ENCODE data around the gene NTM. TPM values are rescaled to one million over a fixed set of nuclear protein-coding genes. Genes with fewer than 3 reads are reported as not detected.

NTM gene
- total and polyA plus RNA-seq, 7 donors: 0.07 to 1.1 (median 0.22) TPM; not detected in 2

DNA sequence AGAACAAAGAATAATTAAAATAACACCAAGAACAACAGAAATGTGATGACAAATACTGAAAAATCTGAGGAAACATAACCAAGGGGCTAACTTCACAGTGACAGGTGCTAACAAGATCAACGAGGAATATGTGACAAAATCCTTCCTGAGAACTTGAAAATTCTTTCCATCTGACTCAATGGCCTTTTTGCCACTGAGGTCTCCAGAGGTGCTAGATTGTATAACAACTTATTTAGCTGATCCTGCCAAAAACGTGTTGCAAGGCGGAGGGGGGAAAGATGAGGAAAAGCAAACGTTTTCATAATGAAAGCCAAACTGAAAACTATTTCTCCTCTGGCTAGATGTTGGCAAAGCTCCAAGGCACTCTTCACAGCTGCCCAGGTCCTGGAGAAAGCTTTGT lies 364.5 kb downstream of the NTM start:
- no peaks in the 10 kb centered on the region for H3K4me1 ChIP-seq
- H3K36me3 ChIP-seq (ENCODE audit: insufficient read depth in 1 of 2, low read depth in 1 of 2): no peaks in the 10 kb centered on the region
- H3K27ac ChIP-seq: no peak overlapping the region
- no peak overlapping the region for H3K4me3 ChIP-seq
- DNase-seq: no peak
- TF ChIP-seq, protein P1, sequence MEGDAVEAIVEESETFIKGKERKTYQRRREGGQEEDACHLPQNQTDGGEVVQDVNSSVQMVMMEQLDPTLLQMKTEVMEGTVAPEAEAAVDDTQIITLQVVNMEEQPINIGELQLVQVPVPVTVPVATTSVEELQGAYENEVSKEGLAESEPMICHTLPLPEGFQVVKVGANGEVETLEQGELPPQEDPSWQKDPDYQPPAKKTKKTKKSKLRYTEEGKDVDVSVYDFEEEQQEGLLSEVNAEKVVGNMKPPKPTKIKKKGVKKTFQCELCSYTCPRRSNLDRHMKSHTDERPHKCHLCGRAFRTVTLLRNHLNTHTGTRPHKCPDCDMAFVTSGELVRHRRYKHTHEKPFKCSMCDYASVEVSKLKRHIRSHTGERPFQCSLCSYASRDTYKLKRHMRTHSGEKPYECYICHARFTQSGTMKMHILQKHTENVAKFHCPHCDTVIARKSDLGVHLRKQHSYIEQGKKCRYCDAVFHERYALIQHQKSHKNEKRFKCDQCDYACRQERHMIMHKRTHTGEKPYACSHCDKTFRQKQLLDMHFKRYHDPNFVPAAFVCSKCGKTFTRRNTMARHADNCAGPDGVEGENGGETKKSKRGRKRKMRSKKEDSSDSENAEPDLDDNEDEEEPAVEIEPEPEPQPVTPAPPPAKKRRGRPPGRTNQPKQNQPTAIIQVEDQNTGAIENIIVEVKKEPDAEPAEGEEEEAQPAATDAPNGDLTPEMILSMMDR (IDR thresholded peaks at IDR 0.05): no peak
- intact Hi-C loops (cut with DNase I): no loop called here
- H3K9me3 ChIP-seq: no peaks in the 10 kb centered on the region
- no peak for ATAC-seq
- peaks cover 0 to 2% (median 0%) of the 10 kb centered on the region in 3 donors for H3K27me3 ChIP-seq (ENCODE audit: insufficient read depth in 3 of 3, low read length in 2 of 3)
- 12 to 14% (median 13%) methylated on average over 4 of the region's 4 CpGs for WGBS, 3 donors

GRCh38 chr11:131737357-131737756 lies 366.9 kb downstream of the NTM start:
- Histone ChIP-seq H3K36me3 (ENCODE audit: insufficient read depth in 1 of 2, low read depth in 1 of 2) (no peaks in the 10 kb centered on the region), H3K9me3 (no peaks in the 10 kb centered on the region), H3K4me1 (no peaks in the 10 kb centered on the region), H3K4me3 (no peak overlapping the region), H3K27me3 (ENCODE audit: insufficient read depth in 3 of 3, low read length in 2 of 3) (peaks cover 0 to 2% (median 0%) of the 10 kb centered on the region in 3 donors), H3K27ac (no peak overlapping the region)
- DNase-seq (no peak), ATAC-seq (no peak)
- TF ChIP-seq, protein P1 (IDR thresholded peaks at IDR 0.05): no peak
- WGBS, 3 donors: 45 to 56% (median 48%) methylated on average over 7 of the region's 7 CpGs
- intact Hi-C loops (cut with DNase I): no loop called here

DNA sequence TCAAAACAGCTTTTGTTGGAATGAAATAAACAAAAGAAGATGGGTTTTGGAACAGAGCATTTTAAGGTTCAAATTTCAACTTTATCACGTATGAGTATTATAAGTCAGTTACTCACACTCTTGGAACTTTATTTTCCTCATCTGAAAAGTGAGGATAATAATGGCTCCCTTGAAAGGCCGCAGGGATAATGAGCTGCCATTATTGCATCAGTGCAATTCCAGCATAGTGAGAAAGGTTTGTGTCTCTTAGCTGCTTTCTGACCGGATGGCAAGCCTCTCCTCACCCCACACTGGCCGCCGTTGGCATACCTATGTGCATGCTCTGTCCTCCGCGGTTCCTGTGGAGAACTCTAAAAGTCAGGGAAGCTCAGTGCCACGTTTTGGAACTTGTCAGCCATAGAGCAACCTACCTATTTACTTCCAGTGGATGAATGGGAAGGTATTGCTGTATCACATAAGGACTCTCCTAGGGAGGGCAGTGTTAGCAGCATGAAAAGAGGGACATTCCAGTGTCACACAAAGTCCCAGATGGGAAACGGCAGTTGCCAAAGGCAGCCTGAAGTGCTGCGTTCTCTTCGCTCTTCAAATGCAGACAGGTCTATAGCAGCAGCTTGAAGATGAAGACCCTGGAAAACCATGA lies 368.9 kb downstream of the NTM start:
- Histone ChIP-seq H3K27me3 (ENCODE audit: insufficient read depth in 3 of 3, low read length in 2 of 3) (peaks cover 0 to 2% (median 0%) of the 10 kb centered on the region in 3 donors), H3K9me3 (no peaks in the 10 kb centered on the region), H3K4me1 (no peaks in the 10 kb centered on the region), H3K4me3 (no peak overlapping the region), H3K36me3 (ENCODE audit: insufficient read depth in 1 of 2, low read depth in 1 of 2) (no peaks in the 10 kb centered on the region), H3K27ac (no peak overlapping the region)
- DNase-seq (no peak), ATAC-seq (no peak)
- intact Hi-C loops (cut with DNase I): no loop called here
- whole genome bisulfite sequencing, 3 donors: 69 to 73% (median 73%) methylated on average over 11 of the region's 11 CpGs
- TF ChIP-seq, protein P1 (IDR thresholded peaks at IDR 0.05): no peak

DNA sequence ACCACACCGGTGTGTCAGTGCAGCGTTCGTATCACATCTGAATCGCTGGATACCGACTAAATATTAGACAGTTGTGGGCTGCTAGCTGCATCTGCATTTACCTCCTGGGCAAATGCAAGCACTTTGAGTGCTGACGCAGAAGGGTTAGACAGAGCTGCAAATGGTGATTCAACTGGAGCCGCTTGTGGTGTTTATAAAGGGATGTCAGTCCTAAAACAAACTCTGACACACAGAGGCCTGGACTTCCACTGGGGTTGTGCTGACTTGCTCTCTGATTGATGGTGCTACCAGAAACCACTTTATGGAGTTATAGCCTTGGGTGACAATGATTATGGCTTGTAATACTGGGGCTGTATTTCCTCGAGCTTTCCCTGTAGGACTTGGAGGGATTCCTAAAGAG lies 374.4 kb downstream of the NTM start:
- no peak overlapping the region for H3K27ac ChIP-seq
- intact Hi-C loops (cut with DNase I): loop anchor here in 1 of 2 donors (5.0 to 10.0 kb wide), 2 partner anchors 380 to 1197 kb away; no protein-coding TSS in a partner anchor
- 72 to 79% (median 72%) methylated on average over 8 of the region's 8 CpGs for WGBS, 3 donors
- H3K27me3 ChIP-seq (ENCODE audit: insufficient read depth in 3 of 3, low read length in 2 of 3): no peaks in the 10 kb centered on the region
- no peak for ATAC-seq
- no peaks in the 10 kb centered on the region for H3K4me1 ChIP-seq
- TF ChIP-seq, protein P1 (IDR thresholded peaks at IDR 0.05): no peak
- no peaks in the 10 kb centered on the region for H3K36me3 ChIP-seq (ENCODE audit: insufficient read depth in 1 of 2, low read depth in 1 of 2)
- DNase-seq: no peak
- H3K9me3 ChIP-seq: no peaks in the 10 kb centered on the region
- no peak overlapping the region for H3K4me3 ChIP-seq

DNA sequence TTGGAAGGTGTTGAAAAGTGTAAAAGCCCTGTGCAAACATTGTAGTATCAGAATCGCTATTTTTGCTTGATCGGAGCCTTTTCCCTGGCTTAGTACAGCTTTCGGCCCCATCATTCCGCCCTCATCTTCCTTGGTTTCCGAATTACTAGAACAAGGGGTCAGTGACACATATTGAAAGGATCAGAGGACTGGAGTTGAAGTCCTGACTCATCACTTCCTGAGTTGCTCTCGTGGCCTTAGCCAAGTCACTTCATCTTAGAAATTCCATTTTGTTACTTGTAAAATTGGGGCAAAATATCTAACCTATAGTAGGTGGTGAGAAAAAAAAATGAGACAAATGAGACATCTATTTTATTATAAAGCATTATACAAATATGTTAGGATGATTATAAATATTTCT lies 375.0 kb downstream of the NTM start:
- WGBS, 3 donors: 71 to 72% (median 71%) methylated on average over 6 of the region's 6 CpGs
- intact Hi-C loops (cut with DNase I): loop anchor here in 1 of 2 donors (5.0 to 10.0 kb wide), 2 partner anchors 379 to 1197 kb away; no protein-coding TSS in a partner anchor
- ATAC-seq: no peak
- Histone ChIP-seq H3K9me3 (no peaks in the 10 kb centered on the region), H3K27me3 (ENCODE audit: insufficient read depth in 3 of 3, low read length in 2 of 3) (no peaks in the 10 kb centered on the region), H3K4me1 (no peaks in the 10 kb centered on the region), H3K27ac (no peak overlapping the region), H3K4me3 (no peak overlapping the region), H3K36me3 (ENCODE audit: insufficient read depth in 1 of 2, low read depth in 1 of 2) (no peaks in the 10 kb centered on the region)
- TF ChIP-seq, protein P1 (IDR thresholded peaks at IDR 0.05): no peak
- DNase-seq: no peak

All from psoas muscle (tissue), 8 donors.